Measurements from ENCODE around the gene TYRP1.

TYRP1 gene

GRCh38 chr9:12697719-12698118, 4.5 kb downstream of the TYRP1 start:
- DNase-seq = no peak

- DNase-seq = no peak
Observed at GRCh38 chr9:12698266-12698665, 5.1 kb downstream of the TYRP1 start.

- no peak for DNase-seq
Observed at GRCh38 chr9:12698986-12699385, 5.8 kb downstream of the TYRP1 start.

- no peak for DNase-seq
Observed at GRCh38 chr9:12699529-12699928, 6.3 kb downstream of the TYRP1 start.

GRCh38 chr9:12701126-12701525, 7.9 kb downstream of the TYRP1 start:
- no peak for DNase-seq

- peak; percentile 81 for DNase-seq
Observed at GRCh38 chr9:12702160-12702758, 9.1 kb downstream of the TYRP1 start.

- no peak for DNase-seq
Observed at GRCh38 chr9:12703996-12704395, 10.8 kb downstream of the TYRP1 start.

GRCh38 chr9:12705738-12706391, 12.7 kb downstream of the TYRP1 start:
- no peak for DNase-seq

- no peak for DNase-seq
Observed at GRCh38 chr9:12708562-12709298, 15.5 kb downstream of the TYRP1 start.

- no peak for DNase-seq
Observed at GRCh38 chr9:12712532-12712931, 19.3 kb downstream of the TYRP1 start.

GRCh38 chr9:12715268-12715667, 22.1 kb downstream of the TYRP1 start:
- DNase-seq = no peak

- DNase-seq = no peak
Observed at GRCh38 chr9:12716823-12717600, 23.8 kb downstream of the TYRP1 start.

- no peak for DNase-seq
Observed at GRCh38 chr9:12717907-12718306, 24.7 kb downstream of the TYRP1 start.

GRCh38 chr9:12718482-12719026, 25.4 kb downstream of the TYRP1 start:
- DNase-seq = no peak

- peak; percentile 66 for DNase-seq
Observed at GRCh38 chr9:12719431-12719830, 26.2 kb downstream of the TYRP1 start.

- no peak for DNase-seq
Observed at GRCh38 chr9:12720551-12720950, 27.4 kb downstream of the TYRP1 start.

- DNase-seq = no peak
Observed at GRCh38 chr9:12722131-12722530, 28.9 kb downstream of the TYRP1 start.

GRCh38 chr9:12723409-12724028, 30.3 kb downstream of the TYRP1 start:
- peak; percentile 73 for DNase-seq

- DNase-seq = no peak
Observed at GRCh38 chr9:12726795-12727194, 33.6 kb downstream of the TYRP1 start.

GRCh38 chr9:12730198-12730597, 37.0 kb downstream of the TYRP1 start:
- no peak for DNase-seq

- DNase-seq = no peak
Observed at GRCh38 chr9:12730927-12731326, 37.7 kb downstream of the TYRP1 start.

- DNase-seq = no peak
Observed at GRCh38 chr9:12732971-12733370, 39.8 kb downstream of the TYRP1 start.

- DNase-seq = no peak
Observed at GRCh38 chr9:12735665-12736064, 42.5 kb downstream of the TYRP1 start.
